Naive thymus-derived CD4-positive, alpha-beta T cell (primary cell): ENCODE data around the gene ASTN1. TPM values are rescaled to one million over a fixed set of nuclear protein-coding genes. Genes with fewer than 3 reads are reported as not detected.

Experiments used
- ATAC-seq: fragments of 150-1000 bp; cut with Tn5 transposase; 2 replicates; pipeline ENCODE4 v1.10.0; 2021; ENCODE audit warnings: mild to moderate bottlenecking, moderate library complexity
- CTCF ChIA-PET: fragments of 350-600 bp; sonication (Branson Sonifier 250); formaldehyde crosslinking; loops from one replicate; lab custom pipeline; 2021; ENCODE audit warnings: antibody characterized with exemption; lab: Charles Lee
- POLR2A ChIA-PET: fragments of 350-600 bp; sonication (Branson Sonifier 250); formaldehyde crosslinking; loops from one replicate; lab custom pipeline; 2021; ENCODE audit warnings: antibody characterized with exemption, inconsistent platforms; lab: Charles Lee
- DNase-seq, 9 donors: peaks; one replicate each; pipeline versions ENCODE4 v3.0.0 to v3.0.0-alpha.2; 2020 to 2022; ENCODE audit warnings: mixed read lengths in 1 of 9
- H3K27ac ChIP-seq: one replicate; pipeline ENCODE4 v1.7.0; 2013; ENCODE audit warnings: mild to moderate bottlenecking, low read depth, low read length, moderate library complexity
- H3K27me3 ChIP-seq, 2 donors: one replicate each; pipeline ENCODE4 v1.7.0; 2013; ENCODE audit warnings: low read length in 2 of 2, mild to moderate bottlenecking in 2 of 2, moderate library complexity in 2 of 2; ENCODE audit not compliant: control insufficient read depth in 2 of 2, insufficient read depth in 2 of 2
- H3K36me3 ChIP-seq, 3 experiments: 1 replicate in 2 of 3; 2 replicates in 1 of 3; pipeline ENCODE4 v1.7.0; 2013; ENCODE audit warnings: low read length in 3 of 3, mild to moderate bottlenecking in 3 of 3, moderate library complexity in 1 of 3; ENCODE audit not compliant: insufficient read depth in 3 of 3, control insufficient read depth in 2 of 3
- H3K4me1 ChIP-seq, 2 donors: one replicate each; pipeline ENCODE4 v1.7.0; 2013; ENCODE audit warnings: low read length in 2 of 2, mild to moderate bottlenecking in 2 of 2, moderate library complexity in 1 of 2; ENCODE audit not compliant: control insufficient read depth in 2 of 2, insufficient read depth in 2 of 2
- H3K4me3 ChIP-seq: 2 replicates; pipeline ENCODE4 v1.7.0; 2013; ENCODE audit warnings: mild to moderate bottlenecking, low read length
- H3K9me3 ChIP-seq, 3 experiments: 1 replicate in 2 of 3; 2 replicates in 1 of 3; pipeline ENCODE4 v1.7.0; 2013; ENCODE audit warnings: low read length in 3 of 3; ENCODE audit not compliant: control insufficient read depth in 2 of 3
- H3K27ac Mint-ChIP-seq, 9 donors: one replicate each; pipeline ENCODE4 v1.8.0; 2020 to 2022; ENCODE audit warnings: mixed read lengths in 9 of 9, mild to moderate bottlenecking in 8 of 9, moderate library complexity in 5 of 9, inconsistent platforms in 2 of 9
- H3K27me3 Mint-ChIP-seq, 5 donors: one replicate each; pipeline ENCODE4 v1.8.0; 2021 to 2022; ENCODE audit warnings: mixed read lengths in 5 of 5, mild to moderate bottlenecking in 1 of 5
- H3K36me3 Mint-ChIP-seq, 5 donors: one replicate each; pipeline ENCODE4 v1.8.0; 2020 to 2022; ENCODE audit warnings: mixed read lengths in 5 of 5, mild to moderate bottlenecking in 3 of 5, inconsistent platforms in 1 of 5
- H3K4me1 Mint-ChIP-seq, 7 donors: one replicate each; pipeline ENCODE4 v1.8.0; 2020 to 2022; ENCODE audit warnings: mixed read lengths in 7 of 7, mild to moderate bottlenecking in 3 of 7, inconsistent platforms in 1 of 7
- H3K4me3 Mint-ChIP-seq, 10 donors: one replicate each; pipeline ENCODE4 v1.8.0; 2020 to 2022; ENCODE audit warnings: mild to moderate bottlenecking in 10 of 10, mixed read lengths in 10 of 10, moderate library complexity in 6 of 10, inconsistent platforms in 2 of 10
- H3K9me3 Mint-ChIP-seq, 11 donors: one replicate each; pipeline ENCODE4 v1.8.0; 2020 to 2022; ENCODE audit warnings: mixed read lengths in 11 of 11, mild to moderate bottlenecking in 4 of 11, inconsistent platforms in 1 of 11, moderate library complexity in 1 of 11
- intact Hi-C, 2 donors: fragments of 100-400 bp; cut with micrococcal nuclease; formaldehyde crosslinking; loops; one replicate each; pipeline ENCODE4 v1.15.1; 2023
- polyA plus RNA-seq, 2 donors: library from polyadenylated mRNA; unstranded; fragments of 300-500 nt; fragmentation: Illumina TruSeq; gene quantifications; one replicate each; pipeline ENCODE4 v1.2.3, GENCODE V29; 2021
- total RNA-seq, 6 experiments: library from RNA in 5 of 6; stranded (reverse) in 5 of 6; gene quantifications; 1 replicate in 5 of 6; 2 replicates in 1 of 6; pipeline ENCODE4 v1.2.3 and lab custom pipeline; 2021 to 2026

The ASTN1 gene
- total and polyA plus RNA-seq, 7 experiments from 2014 or later = 0.07 TPM; not detected in 6

DNA sequence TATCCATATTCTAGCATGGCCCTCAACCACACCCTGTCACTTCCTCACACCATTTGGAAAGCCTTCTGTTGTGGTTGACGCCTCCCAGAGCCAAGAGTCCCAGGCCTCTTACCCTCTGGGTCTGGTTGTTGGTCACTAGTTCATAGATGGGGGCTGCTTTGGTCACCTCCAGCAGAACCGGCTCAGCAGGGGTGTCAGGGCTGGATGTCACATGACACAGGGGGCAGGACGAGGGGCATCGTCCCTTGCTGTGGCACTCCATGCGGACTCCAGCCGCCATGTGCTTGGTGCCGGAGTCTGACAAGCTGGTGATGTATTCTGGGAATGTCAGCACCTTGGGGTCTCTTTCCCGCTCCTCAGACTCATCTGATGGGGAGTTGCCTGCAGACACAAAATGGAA, 270.1 kb downstream of the ASTN1 start:
- no peaks in the 10 kb centered on the region for H3K36me3 Mint-ChIP-seq
- ChIA-PET POLR2A (no interaction called here), CTCF (no interaction called here)
- no peak for DNase-seq
- no peak overlapping the region for H3K27ac Mint-ChIP-seq
- Histone ChIP-seq H3K4me3 (no peak overlapping the region), H3K27me3 (peaks cover 0 to 4% of the 10 kb centered on the region in 2 donors), H3K36me3 (no peaks in the 10 kb centered on the region), H3K9me3 (no peaks in the 10 kb centered on the region), H3K27ac (no peak overlapping the region), H3K4me1 (no peaks in the 10 kb centered on the region)
- ATAC-seq = no peak
- H3K4me1 Mint-ChIP-seq = peaks cover 4 to 8% (median 5%) of the 10 kb centered on the region in 7 donors
- H3K4me3 Mint-ChIP-seq = no peak overlapping the region
- peaks cover 0 to 16% (median 9%) of the 10 kb centered on the region in 5 donors for H3K27me3 Mint-ChIP-seq
- H3K9me3 Mint-ChIP-seq = peaks cover 0 to 10% (median 2%) of the 10 kb centered on the region in 11 donors
- intact Hi-C loops = no loop called here

- no peak overlapping the region for H3K27ac ChIP-seq
- Mint-ChIP-seq H3K9me3 (peaks cover 0 to 10% (median 2%) of the 10 kb centered on the region in 11 donors), H3K4me3 (no peak overlapping the region), H3K36me3 (no peaks in the 10 kb centered on the region), H3K27ac (no peak overlapping the region), H3K27me3 (peaks cover 0 to 16% (median 9%) of the 10 kb centered on the region in 5 donors), H3K4me1 (peaks cover 4 to 8% (median 5%) of the 10 kb centered on the region in 7 donors)
- no peak overlapping the region for H3K4me3 ChIP-seq
- DNase-seq (no peak), ATAC-seq (no peak)
- peaks cover 0 to 4% of the 10 kb centered on the region in 2 donors for H3K27me3 ChIP-seq
- no peaks in the 10 kb centered on the region for H3K9me3 ChIP-seq
- intact Hi-C loops = no loop called here
- ChIA-PET POLR2A (no interaction called here), CTCF (no interaction called here)
- no peaks in the 10 kb centered on the region for H3K36me3 ChIP-seq
- H3K4me1 ChIP-seq = no peaks in the 10 kb centered on the region
Observed at GRCh38 chr1:176893625-176894352, 270.7 kb downstream of the ASTN1 start.

DNA sequence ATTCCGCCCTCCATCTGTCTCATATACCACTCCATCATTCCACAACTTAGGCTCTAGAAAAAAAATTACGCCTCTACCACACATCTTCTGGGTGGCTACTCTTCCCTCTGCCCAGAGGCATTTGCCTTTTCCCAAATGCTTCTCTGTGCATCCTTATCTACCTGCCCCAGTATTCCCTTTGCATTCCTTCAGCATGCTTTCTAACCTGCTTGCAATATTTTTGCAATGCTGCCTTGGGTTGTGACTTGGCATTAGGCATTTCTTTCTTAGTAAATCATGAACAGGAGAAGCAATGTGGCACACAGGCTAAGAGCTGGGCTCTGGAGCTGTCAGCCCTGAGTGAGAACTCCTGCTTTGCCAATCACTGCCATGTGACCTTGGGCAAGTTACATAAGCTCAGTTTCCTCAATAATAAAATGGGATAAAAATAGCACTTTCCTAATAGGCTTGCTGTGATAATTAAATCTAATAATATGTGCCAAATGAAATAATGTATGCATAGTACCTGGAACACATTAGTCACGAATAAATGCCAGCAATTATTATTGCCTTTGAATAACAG, 276.0 kb downstream of the ASTN1 start:
- H3K4me1 Mint-ChIP-seq = no peaks in the 10 kb centered on the region
- ChIA-PET CTCF (no interaction called here), POLR2A (no interaction called here)
- H3K4me3 Mint-ChIP-seq = no peak overlapping the region
- Histone ChIP-seq H3K9me3 (no peaks in the 10 kb centered on the region), H3K27ac (no peak overlapping the region), H3K36me3 (no peaks in the 10 kb centered on the region), H3K4me3 (no peak overlapping the region), H3K27me3 (no peaks in the 10 kb centered on the region), H3K4me1 (no peaks in the 10 kb centered on the region)
- intact Hi-C loops = no loop called here
- ATAC-seq = no peak
- H3K36me3 Mint-ChIP-seq = no peaks in the 10 kb centered on the region
- DNase-seq = no peak
- peaks cover 0 to 11% (median 0%) of the 10 kb centered on the region in 11 donors for H3K9me3 Mint-ChIP-seq
- peaks cover 0 to 14% (median 6%) of the 10 kb centered on the region in 5 donors for H3K27me3 Mint-ChIP-seq
- H3K27ac Mint-ChIP-seq = no peak overlapping the region

DNA sequence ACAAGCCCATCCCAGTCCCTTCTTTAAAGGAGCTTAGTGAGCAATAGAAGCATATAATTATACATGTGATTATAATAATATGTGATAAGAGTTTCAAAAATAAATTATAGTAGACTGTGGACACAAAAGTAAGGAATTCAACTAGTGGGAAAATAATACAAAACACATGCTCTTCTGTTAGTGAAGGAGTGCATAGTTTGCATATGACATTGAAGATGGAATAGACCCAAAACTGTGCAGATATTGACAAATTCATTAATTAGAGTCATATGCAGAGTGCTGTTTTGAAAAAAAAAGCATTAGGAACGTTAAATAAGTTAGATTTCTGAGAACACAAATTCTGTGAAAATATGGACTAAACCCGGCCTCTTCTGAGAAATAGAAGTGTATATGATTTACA, 278.8 kb downstream of the ASTN1 start:
- H3K9me3 Mint-ChIP-seq = peaks cover 0 to 11% (median 0%) of the 10 kb centered on the region in 11 donors
- H3K4me3 ChIP-seq = no peak overlapping the region
- no peak overlapping the region for H3K4me3 Mint-ChIP-seq
- peaks cover 0 to 14% (median 6%) of the 10 kb centered on the region in 5 donors for H3K27me3 Mint-ChIP-seq
- ATAC-seq (no peak), DNase-seq (no peak)
- no peaks in the 10 kb centered on the region for H3K36me3 ChIP-seq
- H3K27ac ChIP-seq = no peak overlapping the region
- no peaks in the 10 kb centered on the region for H3K9me3 ChIP-seq
- H3K27ac Mint-ChIP-seq = no peak overlapping the region
- H3K36me3 Mint-ChIP-seq = no peaks in the 10 kb centered on the region
- H3K27me3 ChIP-seq = no peaks in the 10 kb centered on the region
- ChIA-PET POLR2A (no interaction called here), CTCF (no interaction called here)
- H3K4me1 ChIP-seq = no peaks in the 10 kb centered on the region
- H3K4me1 Mint-ChIP-seq = no peaks in the 10 kb centered on the region
- intact Hi-C loops = no loop called here

GRCh38 chr1:176885341-176885740, 279.2 kb downstream of the ASTN1 start:
- Histone ChIP-seq H3K27me3 (no peaks in the 10 kb centered on the region), H3K4me3 (no peak overlapping the region), H3K36me3 (no peaks in the 10 kb centered on the region), H3K9me3 (no peaks in the 10 kb centered on the region), H3K27ac (no peak overlapping the region), H3K4me1 (no peaks in the 10 kb centered on the region)
- CTCF ChIA-PET = no interaction called here
- Mint-ChIP-seq H3K9me3 (peaks cover 0 to 11% (median 0%) of the 10 kb centered on the region in 11 donors), H3K4me1 (no peaks in the 10 kb centered on the region), H3K36me3 (no peaks in the 10 kb centered on the region), H3K27ac (no peak overlapping the region), H3K27me3 (peaks cover 0 to 14% (median 6%) of the 10 kb centered on the region in 5 donors), H3K4me3 (no peak overlapping the region)
- no peak for ATAC-seq
- no peak for DNase-seq
- intact Hi-C loops = no loop called here
- POLR2A ChIA-PET = no interaction called here

- Histone ChIP-seq H3K4me3 (no peak overlapping the region), H3K9me3 (no peaks in the 10 kb centered on the region), H3K27me3 (no peaks in the 10 kb centered on the region), H3K27ac (no peak overlapping the region), H3K36me3 (no peaks in the 10 kb centered on the region), H3K4me1 (no peaks in the 10 kb centered on the region)
- no peaks in the 10 kb centered on the region for H3K4me1 Mint-ChIP-seq
- intact Hi-C loops = no loop called here
- peaks cover 0 to 14% (median 6%) of the 10 kb centered on the region in 5 donors for H3K27me3 Mint-ChIP-seq
- no peak for DNase-seq
- ChIA-PET POLR2A (no interaction called here), CTCF (no interaction called here)
- no peak for ATAC-seq
- no peak overlapping the region for H3K4me3 Mint-ChIP-seq
- no peak overlapping the region for H3K27ac Mint-ChIP-seq
- peaks cover 0 to 8% (median 0%) of the 10 kb centered on the region in 11 donors for H3K9me3 Mint-ChIP-seq
- no peaks in the 10 kb centered on the region for H3K36me3 Mint-ChIP-seq
Observed at GRCh38 chr1:176884911-176885310, 279.6 kb downstream of the ASTN1 start.

DNA sequence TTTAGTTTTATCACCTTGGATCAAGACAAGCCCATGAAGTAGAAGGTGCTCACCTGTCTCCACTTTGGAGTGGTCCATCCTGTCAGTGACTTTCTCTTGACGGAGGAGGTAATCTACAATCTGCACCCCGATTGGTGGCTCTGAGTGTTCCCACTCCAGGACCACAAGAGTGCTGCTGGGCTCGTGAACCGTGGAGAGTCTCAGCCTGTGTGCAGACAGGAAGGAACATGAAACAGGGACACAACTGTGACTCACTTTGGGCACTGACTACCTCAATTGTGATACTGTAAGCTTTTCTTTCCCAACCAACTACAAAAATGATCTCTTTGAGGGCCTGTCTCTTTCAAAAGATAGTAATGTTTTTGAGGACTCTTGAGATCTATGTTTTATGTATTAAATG, 280.2 kb downstream of the ASTN1 start:
- Mint-ChIP-seq H3K4me1 (no peaks in the 10 kb centered on the region), H3K36me3 (no peaks in the 10 kb centered on the region), H3K27ac (no peak overlapping the region), H3K9me3 (peaks cover 0 to 7% (median 0%) of the 10 kb centered on the region in 11 donors), H3K4me3 (no peak overlapping the region), H3K27me3 (peaks cover 0 to 14% (median 6%) of the 10 kb centered on the region in 5 donors)
- Histone ChIP-seq H3K4me1 (no peaks in the 10 kb centered on the region), H3K9me3 (no peaks in the 10 kb centered on the region), H3K4me3 (no peak overlapping the region), H3K36me3 (no peaks in the 10 kb centered on the region), H3K27ac (no peak overlapping the region), H3K27me3 (no peaks in the 10 kb centered on the region)
- intact Hi-C loops = no loop called here
- CTCF ChIA-PET = no interaction called here
- ATAC-seq = no peak
- POLR2A ChIA-PET = no interaction called here
- DNase-seq = no peak
